Stimulated activated CD4-positive, alpha-beta T cell treated with anti-CD3 and anti-CD28 coated beads, Interleukin-2, amount 100 ng/mL, for 4 hours (primary cell): Measurements from ENCODE around the gene USP40.

Experiments used
- DNase-seq: peaks from one replicate; pipeline ENCODE4 v3.0.0-alpha.2; 2020; ENCODE audit warnings: low read depth

The USP40 gene

GRCh38 chr2:233443511-233444183, 122.9 kb downstream of the USP40 start:
- peak; percentile 81 for DNase-seq

DNA sequence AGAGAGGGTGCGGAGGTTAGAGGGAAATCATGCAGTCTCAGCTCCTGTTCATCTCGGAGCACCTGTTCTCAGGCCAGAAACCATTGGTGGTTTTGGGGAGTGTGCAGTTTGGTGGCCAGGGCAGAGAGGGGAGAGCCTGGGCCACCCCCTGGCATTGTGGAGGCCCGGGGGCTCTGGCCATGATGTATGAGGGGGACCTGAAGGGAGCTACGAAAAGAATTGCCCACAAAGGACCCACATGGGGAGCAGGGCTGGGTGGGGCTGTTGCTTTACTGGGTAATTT, 124.6 kb downstream of the USP40 start:
- no peak for DNase-seq

GRCh38 chr2:233441161-233442027, 125.2 kb downstream of the USP40 start:
- no peak for DNase-seq

DNA sequence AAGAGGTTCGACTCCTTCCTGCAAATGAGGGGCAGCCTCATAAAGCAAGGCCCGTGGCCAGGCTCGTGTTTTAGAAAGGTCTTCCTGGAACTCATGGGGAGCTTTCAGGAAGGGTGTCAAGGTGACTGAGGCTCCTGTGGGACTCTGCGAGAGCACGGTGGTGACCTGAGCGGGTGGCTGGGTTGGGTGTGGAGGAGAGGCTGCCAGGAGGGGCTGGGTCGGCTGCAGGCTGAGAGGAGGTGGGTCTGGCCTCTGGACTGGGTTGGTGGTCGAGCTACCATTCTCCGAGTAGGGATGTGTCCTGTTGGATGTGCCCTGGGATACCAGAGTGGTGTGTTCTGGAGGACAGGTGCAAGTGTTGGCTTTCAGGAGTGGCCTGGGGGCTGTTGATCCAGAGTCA, 125.9 kb downstream of the USP40 start:
- DNase-seq: no peak

DNA sequence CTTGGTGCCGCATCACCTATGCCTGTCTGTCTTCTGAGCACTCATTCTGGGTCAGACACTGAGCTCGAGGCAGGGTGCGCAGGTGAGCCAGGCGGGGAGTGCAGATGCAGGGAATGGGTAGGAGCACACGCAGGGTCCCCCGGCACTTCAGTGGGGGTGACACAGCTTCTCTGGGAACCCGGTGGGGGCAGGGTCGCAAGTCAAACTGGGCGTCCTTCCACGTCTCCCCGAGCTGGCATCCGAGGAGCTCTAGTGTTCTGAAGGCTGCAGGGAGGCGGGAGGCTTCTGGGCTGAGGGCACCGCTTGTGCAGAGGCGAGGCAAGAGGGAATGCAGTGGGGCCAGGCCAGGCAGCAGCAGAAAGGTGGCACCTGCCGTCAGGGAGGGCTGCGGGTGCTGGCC, 126.3 kb downstream of the USP40 start:
- no peak for DNase-seq

- DNase-seq: no peak
These were observed 127.4 kb downstream of the USP40 start for GRCh38 chr2:233439191-233439590.

DNA sequence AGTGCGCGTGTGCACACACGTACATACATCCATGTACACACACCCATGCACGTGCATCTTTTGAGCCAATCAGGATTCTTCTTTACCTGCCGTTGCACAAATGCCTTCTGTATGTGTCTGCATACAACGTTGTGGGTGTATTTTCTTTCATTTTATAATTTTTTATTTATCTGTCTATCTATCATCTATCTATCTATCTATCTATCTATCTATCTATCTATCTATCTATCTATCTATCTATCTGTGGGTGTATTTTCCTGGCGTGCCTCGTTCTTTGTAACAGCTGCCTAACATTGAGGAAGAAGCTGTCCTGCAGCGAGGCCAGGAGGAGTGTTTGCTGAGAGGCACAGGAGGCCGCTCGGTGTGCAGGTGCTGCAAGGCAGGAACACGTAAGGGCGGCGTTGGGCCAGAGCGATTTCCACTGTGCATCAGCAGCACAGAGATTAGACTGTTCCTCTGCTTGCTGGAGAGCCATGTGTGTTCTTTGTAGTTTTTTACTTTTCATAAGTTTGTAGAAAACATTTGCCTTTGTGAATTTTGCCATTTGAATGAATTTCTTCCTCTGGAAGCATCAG, 127.9 kb downstream of the USP40 start:
- no peak for DNase-seq

- no peak for DNase-seq
These were observed 129.1 kb downstream of the USP40 start for GRCh38 chr2:233437439-233437955.

DNA sequence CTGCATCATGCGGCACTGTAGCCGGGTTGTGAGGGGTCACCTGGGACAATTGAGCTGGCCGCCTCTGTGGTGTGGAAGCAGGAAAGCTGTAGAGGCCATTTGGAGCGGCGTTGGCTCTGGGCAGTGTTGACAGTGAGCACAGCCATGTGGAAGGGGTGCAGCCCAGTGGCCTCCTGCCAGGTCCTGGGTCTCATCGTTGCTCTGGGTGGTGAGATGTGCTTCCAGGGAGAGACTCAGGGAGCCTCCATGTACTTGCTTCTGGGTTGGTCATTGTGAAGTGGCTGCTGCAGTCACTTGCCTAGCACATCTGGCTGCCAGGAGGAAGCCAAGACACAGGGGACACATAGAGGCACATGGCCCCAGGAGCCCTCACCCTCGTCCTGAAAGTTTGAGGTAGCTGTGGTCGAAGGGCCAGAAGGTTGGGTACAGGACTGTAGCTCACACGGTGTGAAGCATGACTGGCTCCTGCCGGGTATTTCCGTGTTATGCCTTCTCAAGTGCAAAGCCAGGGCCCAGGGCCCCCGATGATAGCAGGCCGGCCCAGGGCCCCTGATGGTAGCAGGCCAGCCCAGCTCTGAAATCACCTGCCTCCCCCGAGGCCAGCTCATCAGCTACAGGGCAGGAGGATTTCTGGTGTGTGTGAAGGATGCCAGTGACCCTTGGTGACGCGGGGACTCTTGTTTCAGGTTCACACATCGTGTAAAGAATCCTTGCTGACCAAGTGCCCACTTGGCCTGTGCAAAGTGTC, 129.7 kb downstream of the USP40 start:
- no peak for DNase-seq

DNA sequence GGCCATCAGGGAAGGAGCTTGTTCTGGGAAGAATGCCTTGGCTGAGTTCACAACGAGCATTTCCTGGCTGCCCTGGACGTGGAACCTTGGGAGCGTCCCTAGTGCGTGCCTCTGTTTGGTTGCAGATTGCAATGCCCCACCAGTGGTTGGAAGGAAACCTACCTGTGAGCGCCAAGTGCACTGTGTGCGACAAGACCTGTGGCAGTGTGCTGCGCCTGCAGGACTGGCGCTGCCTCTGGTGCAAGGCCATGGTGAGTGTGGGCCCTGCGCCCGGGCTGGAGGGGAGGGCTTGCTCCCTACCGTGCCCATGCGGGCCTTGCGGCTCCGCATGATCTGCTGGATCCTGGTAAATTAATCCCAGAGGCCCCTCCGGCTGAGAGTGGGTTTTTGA, 130.4 kb downstream of the USP40 start:
- no peak for DNase-seq

DNA sequence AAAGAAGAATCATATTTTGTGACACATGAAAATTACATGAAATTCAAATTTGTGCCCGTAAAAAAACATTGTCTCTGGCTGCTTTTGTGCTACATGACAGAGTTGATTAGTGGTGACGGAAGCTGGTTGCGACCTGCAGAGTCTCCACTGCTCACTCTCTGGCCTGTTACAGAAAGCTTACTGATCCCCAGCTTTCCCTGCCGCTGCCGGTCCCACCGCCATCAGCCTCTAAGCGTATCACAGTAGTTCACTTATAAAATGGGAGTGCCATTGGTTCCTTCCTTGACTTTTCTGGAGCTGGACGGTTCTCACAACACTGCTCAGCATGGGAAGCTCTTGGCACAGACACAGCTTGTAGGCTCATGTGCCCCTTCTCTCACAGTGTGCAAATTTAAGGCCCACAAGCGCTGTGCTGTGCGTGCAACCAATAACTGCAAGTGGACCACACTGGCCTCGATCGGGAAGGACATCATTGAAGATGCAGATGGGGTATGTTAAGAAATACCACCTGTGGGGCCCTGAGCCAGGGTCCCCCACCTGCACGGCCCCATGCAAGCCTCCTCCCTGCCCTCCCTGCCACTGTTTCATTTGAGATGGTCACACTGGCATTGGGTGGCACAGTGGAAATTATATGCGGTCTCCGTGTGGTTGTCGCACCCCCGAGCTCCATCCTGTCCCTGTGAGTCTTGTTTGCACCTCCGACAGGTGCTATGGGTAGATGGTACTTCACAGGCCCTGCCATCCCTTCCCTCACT, 131.0 kb downstream of the USP40 start:
- no peak for DNase-seq

- no peak for DNase-seq
These were observed 131.8 kb downstream of the USP40 start for GRCh38 chr2:233434666-233435330.

- DNase-seq: no peak
These were observed 132.8 kb downstream of the USP40 start for GRCh38 chr2:233433794-233434193.

DNA sequence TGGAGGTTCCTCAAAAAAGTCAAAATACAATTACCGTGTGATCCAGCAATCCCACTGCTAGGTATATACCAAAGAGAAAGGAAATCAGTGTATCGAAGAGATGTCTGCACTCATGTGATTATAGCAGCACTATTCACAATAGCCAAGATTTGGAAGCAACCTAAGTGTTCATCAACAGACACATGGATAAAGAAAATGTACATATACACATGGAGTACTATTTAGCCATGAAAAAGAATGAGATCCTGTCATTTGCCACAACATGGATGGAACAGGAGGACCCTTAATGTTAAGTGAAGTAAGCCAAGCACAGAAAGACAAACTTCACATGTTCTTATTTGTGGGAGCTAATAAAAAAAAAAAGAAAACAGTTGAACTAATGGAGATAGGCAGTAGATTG, 133.6 kb downstream of the USP40 start:
- DNase-seq: no peak

GRCh38 chr2:233430651-233431050, 135.9 kb downstream of the USP40 start:
- DNase-seq: no peak

DNA sequence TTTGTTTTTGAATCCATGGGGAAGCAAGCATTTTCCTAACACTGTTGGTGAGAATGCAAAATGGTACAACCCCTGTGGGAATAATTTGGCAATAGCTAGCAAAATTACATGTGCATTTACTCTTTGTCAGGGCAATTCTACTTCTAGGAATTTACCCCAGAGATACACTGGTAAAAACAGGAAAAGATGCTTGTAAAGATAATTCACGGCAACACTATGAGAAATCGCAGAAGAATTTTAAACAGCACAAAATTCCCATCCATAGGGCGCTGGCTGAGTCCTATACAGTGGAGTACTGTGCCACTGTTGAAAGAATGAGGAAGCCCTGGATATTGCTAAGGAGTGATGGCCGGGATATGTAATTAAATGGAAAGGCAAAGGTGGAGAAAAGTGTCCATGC, 136.5 kb downstream of the USP40 start:
- no peak for DNase-seq

DNA sequence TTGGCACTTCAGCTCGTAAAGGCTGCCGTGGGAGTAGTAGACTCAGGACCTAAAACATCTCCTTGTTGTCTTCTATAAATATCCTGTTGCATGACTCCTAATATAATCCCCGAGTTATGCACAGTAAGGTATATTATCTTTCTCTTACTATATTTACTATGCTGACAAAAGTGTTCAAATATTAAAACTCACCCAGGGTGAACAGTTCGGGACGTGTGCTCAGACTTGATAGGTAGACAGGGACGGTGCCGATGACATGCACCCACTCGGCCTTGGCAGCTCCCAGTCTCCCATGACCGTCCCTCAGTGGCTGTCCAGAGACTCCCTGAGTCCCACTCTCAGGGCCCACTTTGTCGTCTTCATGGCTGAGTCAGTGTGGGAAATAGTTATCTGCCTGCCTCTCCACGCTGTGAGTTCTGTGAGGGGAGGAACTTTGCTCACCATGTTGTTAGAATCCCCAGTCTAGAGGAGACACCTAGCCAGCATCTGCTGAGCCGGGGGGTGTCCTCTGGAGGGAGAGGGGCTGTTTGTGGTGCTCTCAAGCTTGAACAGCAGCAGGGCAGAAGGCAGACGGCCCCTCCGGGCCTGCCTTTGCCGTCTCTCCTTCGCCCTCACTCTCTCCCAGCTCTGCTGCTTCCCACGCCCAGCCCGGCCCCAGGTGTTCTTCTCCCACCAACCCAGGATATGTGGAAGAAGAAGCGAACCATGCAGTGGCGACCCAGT, 137.2 kb downstream of the USP40 start:
- DNase-seq: no peak

DNA sequence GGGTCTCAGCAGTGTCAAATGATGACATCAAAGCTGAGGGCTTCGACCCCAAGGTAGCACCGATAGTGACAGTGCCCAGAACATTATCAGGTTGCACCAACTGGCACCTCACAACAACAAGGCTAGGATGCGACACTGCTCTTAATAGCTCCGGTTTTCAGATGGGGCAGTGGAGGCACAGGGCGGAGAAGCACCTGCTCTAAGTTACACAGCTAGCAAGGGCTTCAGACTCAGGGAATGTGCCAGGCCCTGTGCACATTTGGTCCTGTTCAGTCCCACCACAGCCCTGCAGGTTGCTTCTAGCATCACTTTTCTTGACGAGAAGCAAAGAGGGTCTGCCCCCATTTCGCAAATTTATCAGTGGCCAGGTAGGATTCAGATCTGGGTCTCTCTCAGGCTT, 138.1 kb downstream of the USP40 start:
- no peak for DNase-seq

DNA sequence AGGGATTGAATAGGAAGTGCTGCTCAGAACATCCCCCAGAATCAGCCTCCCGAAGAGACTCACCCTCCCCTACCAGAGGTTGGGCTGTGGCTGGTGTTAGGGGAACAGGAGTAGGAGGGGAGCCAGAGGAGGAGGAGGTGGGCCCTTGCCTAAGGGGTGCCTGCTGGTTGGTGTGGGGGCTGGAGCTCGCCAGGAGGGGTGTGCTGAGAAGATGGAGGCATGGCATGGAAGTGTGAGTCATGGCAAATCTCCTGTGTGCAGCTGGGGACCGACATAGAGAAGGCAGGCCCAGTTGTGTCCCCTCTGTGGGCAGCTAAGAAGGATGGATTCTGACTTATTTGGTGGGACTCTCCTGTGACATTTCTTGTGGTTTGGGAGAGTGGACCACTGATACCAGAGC, 138.6 kb downstream of the USP40 start:
- no peak for DNase-seq

DNA sequence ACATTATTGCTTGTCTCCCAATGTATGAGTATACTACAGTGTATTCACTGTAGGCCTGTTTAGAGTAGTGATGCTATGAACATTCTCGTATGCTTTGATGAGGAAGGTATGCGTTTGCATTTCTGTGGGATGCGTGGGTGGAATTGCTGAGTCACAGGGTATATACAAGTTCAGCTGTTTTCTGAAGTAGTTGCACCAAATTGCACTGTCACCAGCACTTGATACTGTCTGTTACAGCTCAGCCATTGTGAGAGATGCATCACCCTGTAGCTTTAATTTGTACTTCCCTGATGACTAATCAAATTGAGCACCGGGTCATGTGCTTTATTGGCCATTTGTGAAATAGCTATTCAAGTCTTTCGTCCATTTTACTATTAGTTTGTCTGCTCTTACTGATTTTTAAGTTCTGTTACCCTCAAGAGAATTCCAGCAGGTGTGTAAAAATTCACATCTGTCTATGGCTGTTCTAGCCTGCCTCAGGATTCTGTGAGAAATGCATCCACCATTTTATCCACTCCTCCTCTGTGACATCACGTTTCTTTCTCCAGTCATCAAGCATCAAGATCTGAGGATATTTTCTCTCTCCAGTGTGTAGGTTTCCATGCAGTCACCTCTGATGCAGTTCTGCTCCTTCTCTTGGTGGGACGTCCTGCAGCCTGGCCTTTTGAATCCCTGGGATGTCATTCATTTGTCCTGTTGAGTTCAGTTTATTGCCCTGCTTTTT, 139.8 kb downstream of the USP40 start:
- DNase-seq: peak; percentile 71
